WTC11 (cell line): ENCODE data around the gene CLTB.

Experiments
- CREB1 ChIP-seq: sonication (generic); formaldehyde crosslinking; IDR thresholded peaks from 2 replicates; pipeline ENCODE4 v1.8.0; 2023; ENCODE audit warnings: mild to moderate bottlenecking, missing genetic modification reagents
- CREM ChIP-seq: sonication (generic); formaldehyde crosslinking; IDR thresholded peaks from 2 replicates; pipeline ENCODE4 v1.8.1; 2022; ENCODE audit warnings: mild to moderate bottlenecking, missing genetic modification reagents, moderate library complexity
- ELF4 ChIP-seq: sonication (generic); formaldehyde crosslinking; IDR thresholded peaks from 2 replicates; pipeline ENCODE4 v1.8.1; 2022; ENCODE audit warnings: low read depth, mild to moderate bottlenecking, moderate library complexity, missing genetic modification reagents
- EMX1 ChIP-seq: fragments of 250-450 bp; sonication (Bioruptor Pico); IDR thresholded peaks from 2 replicates; pipeline ENCODE4 v1.8.0; 2021; ENCODE audit warnings: mild to moderate bottlenecking
- GABPB1 ChIP-seq: sonication (generic); formaldehyde crosslinking; IDR thresholded peaks from 2 replicates; pipeline ENCODE4 v1.8.1; 2023; ENCODE audit warnings: mild to moderate bottlenecking, missing genetic modification reagents
- SP1 ChIP-seq: sonication (generic); formaldehyde crosslinking; conservative IDR thresholded peaks from 2 replicates; pipeline ENCODE4 v1.8.1; 2022; ENCODE audit warnings: missing genetic modification reagents
- TF ChIP-seq, protein P1 (sequence below): fragments of 200-600 bp; IDR thresholded peaks from 2 replicates; pipeline ENCODE4 v1.8.0; 2022; ENCODE audit warnings: antibody characterized with exemption
- TF ChIP-seq, protein P2 (sequence below): sonication (generic); formaldehyde crosslinking; IDR thresholded peaks from 2 replicates; pipeline ENCODE4 v1.8.1; 2023; ENCODE audit warnings: mild to moderate bottlenecking, missing genetic modification reagents, moderate library complexity
- TF ChIP-seq, protein P3 (sequence below): sonication (generic); formaldehyde crosslinking; IDR thresholded peaks from 2 replicates; pipeline ENCODE4 v1.8.0; 2023; ENCODE audit warnings: mild to moderate bottlenecking, missing genetic modification reagents
- TF ChIP-seq, protein P4 (sequence below): fragments of 250-450 bp; sonication (Bioruptor Pico); IDR thresholded peaks from 2 replicates; pipeline ENCODE4 v2.1.2; 2022; ENCODE audit warnings: mild to moderate bottlenecking, moderate library complexity
- TF ChIP-seq, protein P5 (sequence below): sonication (generic); formaldehyde crosslinking; conservative IDR thresholded peaks from 2 replicates; pipeline ENCODE4 v1.8.1; 2022; ENCODE audit warnings: mild to moderate bottlenecking, missing genetic modification reagents

DNA sequence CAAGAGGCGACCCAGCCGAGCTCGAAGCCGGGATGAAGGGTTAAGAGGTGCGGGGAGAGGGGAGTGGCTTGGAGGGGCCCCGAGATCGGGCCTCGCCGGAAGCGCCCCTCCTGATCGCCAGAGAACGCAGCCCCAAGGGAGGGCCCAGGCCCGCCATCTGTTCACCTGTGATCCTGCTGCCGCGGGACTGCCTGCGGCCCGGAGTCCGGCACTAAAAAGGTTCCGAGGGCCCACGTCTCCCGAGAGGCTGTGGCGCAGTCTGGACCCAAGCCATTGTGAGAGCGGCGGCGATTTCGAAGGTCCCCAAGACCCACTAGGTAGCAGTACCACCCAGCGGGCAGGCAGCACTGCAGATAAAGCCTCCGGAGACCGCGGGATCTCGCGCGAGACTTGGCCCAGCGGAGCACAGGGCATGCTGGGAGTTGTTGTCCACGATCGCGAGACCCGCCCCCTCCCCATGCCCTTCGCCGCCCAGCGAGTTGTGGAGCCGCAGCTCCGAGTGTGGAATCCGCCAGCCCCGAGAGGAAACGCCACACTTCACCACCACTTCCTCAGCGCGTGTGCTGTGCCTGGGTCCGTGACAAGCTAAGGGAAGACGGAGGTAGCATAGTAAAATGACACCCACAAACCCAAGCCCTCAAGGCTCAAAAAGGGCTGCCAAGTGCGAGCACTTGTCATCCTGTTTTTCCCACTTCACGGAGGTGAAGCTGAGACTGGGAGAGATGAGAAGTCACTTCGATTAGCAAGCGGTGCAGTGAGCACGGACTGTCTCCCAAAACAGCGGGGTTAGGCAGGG lies 54.7 kb downstream of the CLTB start, which contains the start of gene KIAA1191:
- TF ChIP-seq SP1 (CRISPR knock-in tag) (peak; percentile 87), ELF4 (CRISPR knock-in tag) (no peak), CREB1 (CRISPR knock-in tag) (no peak), CREM (CRISPR knock-in tag) (0 out of 2 replicates have a peak, but pooled peaks have one; percentile 4), EMX1 (CRISPR knock-in tag) (no peak), GABPB1 (CRISPR knock-in tag) (peak; percentile 59; the same call in 1 of the 2 replicates)
- TF ChIP-seq, protein P1, sequence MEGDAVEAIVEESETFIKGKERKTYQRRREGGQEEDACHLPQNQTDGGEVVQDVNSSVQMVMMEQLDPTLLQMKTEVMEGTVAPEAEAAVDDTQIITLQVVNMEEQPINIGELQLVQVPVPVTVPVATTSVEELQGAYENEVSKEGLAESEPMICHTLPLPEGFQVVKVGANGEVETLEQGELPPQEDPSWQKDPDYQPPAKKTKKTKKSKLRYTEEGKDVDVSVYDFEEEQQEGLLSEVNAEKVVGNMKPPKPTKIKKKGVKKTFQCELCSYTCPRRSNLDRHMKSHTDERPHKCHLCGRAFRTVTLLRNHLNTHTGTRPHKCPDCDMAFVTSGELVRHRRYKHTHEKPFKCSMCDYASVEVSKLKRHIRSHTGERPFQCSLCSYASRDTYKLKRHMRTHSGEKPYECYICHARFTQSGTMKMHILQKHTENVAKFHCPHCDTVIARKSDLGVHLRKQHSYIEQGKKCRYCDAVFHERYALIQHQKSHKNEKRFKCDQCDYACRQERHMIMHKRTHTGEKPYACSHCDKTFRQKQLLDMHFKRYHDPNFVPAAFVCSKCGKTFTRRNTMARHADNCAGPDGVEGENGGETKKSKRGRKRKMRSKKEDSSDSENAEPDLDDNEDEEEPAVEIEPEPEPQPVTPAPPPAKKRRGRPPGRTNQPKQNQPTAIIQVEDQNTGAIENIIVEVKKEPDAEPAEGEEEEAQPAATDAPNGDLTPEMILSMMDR = no peak
- TF ChIP-seq, protein P2, sequence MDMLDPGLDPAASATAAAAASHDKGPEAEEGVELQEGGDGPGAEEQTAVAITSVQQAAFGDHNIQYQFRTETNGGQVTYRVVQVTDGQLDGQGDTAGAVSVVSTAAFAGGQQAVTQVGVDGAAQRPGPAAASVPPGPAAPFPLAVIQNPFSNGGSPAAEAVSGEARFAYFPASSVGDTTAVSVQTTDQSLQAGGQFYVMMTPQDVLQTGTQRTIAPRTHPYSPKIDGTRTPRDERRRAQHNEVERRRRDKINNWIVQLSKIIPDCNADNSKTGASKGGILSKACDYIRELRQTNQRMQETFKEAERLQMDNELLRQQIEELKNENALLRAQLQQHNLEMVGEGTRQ = no peak
- TF ChIP-seq, protein P3, sequence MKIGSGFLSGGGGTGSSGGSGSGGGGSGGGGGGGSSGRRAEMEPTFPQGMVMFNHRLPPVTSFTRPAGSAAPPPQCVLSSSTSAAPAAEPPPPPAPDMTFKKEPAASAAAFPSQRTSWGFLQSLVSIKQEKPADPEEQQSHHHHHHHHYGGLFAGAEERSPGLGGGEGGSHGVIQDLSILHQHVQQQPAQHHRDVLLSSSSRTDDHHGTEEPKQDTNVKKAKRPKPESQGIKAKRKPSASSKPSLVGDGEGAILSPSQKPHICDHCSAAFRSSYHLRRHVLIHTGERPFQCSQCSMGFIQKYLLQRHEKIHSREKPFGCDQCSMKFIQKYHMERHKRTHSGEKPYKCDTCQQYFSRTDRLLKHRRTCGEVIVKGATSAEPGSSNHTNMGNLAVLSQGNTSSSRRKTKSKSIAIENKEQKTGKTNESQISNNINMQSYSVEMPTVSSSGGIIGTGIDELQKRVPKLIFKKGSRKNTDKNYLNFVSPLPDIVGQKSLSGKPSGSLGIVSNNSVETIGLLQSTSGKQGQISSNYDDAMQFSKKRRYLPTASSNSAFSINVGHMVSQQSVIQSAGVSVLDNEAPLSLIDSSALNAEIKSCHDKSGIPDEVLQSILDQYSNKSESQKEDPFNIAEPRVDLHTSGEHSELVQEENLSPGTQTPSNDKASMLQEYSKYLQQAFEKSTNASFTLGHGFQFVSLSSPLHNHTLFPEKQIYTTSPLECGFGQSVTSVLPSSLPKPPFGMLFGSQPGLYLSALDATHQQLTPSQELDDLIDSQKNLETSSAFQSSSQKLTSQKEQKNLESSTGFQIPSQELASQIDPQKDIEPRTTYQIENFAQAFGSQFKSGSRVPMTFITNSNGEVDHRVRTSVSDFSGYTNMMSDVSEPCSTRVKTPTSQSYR (CRISPR knock-in tag) = no peak
- TF ChIP-seq, protein P4, sequence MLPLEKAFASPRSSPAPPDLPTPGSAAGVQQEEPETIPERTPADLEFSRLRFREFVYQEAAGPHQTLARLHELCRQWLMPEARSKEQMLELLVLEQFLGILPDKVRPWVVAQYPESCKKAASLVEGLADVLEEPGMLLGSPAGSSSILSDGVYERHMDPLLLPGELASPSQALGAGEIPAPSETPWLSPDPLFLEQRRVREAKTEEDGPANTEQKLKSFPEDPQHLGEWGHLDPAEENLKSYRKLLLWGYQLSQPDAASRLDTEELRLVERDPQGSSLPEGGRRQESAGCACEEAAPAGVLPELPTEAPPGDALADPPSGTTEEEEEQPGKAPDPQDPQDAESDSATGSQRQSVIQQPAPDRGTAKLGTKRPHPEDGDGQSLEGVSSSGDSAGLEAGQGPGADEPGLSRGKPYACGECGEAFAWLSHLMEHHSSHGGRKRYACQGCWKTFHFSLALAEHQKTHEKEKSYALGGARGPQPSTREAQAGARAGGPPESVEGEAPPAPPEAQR (CRISPR knock-in tag) = no peak
- TF ChIP-seq, protein P5, sequence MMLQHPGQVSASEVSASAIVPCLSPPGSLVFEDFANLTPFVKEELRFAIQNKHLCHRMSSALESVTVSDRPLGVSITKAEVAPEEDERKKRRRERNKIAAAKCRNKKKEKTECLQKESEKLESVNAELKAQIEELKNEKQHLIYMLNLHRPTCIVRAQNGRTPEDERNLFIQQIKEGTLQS (CRISPR knock-in tag) = no peak
